ENCODE data around the gene NFATC2. TPM values are rescaled to one million over a fixed set of nuclear protein-coding genes. Genes with fewer than 3 reads are reported as not detected.

NFATC2 gene
- polyA plus RNA-seq, 1 donor: 1.6 TPM

DNA sequence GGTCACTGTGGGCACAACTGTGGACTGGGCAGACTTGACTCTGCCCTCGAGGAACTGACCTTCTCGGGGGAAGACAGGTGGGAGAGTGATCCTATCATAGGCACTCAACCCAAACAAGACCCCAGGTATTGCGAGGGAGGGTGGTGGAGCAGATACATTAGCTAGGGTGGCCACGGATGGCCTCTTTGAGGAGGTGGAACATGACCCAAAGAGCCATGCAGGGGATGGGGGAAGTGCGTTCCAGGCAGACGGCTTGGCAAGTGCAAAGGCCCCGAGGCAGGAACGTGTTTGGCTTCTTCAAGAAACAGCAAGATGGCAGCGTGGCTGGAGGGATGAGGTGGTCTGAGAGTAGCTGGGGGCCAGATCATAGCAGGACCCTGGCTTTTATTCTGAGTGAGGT is 167.6 kb downstream of the NFATC2 start:
- DNase-seq: no peak

GRCh38 chr20:51374456-51374830 is 168.1 kb downstream of the NFATC2 start:
- DNase-seq: no peak

GRCh38 chr20:51373713-51374455 is 168.6 kb downstream of the NFATC2 start:
- no peak for DNase-seq

DNA sequence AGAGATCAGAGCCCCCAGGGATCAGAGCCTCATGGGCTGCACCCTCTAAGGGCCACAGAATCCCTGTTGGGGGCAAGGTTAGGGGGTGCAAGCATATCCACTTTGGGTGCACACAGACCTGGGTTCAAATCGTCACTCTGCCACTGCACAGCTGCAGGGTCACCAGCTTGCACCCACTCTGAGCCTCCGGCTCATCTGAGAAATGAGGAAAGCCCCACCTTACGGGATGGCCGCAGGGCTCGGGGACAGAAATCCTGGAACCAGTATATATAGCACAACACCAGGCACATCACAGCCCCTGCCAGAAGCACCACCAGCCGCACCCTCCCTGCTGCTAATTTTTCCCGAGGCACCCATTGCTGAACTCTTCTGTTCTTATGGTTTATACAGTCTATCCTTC is 169.6 kb downstream of the NFATC2 start:
- DNase-seq: no peak

GRCh38 chr20:51372176-51372803 is 170.2 kb downstream of the NFATC2 start:
- peak; percentile 61 for DNase-seq

DNA sequence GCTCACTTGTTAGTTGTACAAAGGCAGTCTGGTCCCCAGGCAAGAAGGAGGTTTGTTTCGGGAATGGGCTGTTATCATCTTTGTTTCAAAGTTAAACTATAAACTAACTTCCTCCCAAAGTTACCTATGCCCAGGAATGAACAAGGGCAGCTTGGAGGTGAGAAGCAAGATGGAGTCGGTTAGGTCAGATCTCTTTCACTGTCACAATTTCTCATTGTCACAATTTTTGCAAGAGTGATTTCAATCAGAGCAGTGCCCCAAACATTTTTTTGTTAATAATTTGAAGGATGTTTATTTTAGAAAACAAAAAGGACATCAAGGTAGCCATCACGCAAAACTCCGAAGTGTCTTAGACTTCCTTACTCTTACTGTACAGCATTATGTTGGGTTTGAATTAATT is 170.8 kb downstream of the NFATC2 start:
- no peak for DNase-seq

DNA sequence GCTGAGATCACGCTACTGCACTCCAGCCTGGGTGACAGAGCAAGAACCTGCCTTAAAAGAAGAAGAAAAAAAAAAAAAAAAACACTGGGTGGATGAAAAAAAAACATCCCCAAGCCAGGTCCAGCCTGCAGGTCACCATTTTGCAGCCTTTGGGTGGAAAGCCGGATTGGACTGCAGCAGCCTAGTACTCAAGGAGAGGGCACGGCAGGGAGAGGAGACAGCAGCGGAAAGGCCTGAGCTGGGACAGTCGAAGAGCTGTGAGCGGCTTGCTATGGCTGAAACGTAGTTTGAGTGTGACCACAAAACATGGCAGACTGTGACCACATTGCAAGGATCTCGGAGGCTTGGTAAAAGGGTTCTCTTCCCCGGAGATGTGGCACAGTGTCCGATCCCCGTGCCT is 173.0 kb downstream of the NFATC2 start:
- DNase-seq: no peak

- no peak for DNase-seq
Measured at GRCh38 chr20:51368461-51369211, 173.9 kb downstream of the NFATC2 start.

GRCh38 chr20:51366155-51366886 is 176.2 kb downstream of the NFATC2 start:
- no peak for DNase-seq

GRCh38 chr20:51365670-51366069 is 176.8 kb downstream of the NFATC2 start:
- no peak for DNase-seq

DNA sequence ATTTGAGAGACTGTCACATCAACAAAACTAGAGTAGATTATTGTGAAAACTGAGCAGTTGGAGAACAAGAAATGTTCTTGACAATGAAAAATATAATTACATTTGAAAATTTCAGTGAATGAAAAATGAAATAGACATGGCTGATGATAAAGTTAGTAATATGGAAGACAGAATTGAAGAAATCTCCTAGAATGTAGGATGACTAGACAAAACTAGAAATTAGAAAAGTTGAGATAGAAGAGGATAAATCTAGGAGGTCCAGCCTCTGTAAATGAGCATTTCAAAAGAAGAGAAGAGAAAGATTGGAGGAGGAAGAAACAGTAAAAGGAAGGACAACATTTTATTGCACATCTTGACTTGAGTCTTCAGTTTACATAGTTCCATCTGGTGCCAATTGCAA is 178.7 kb downstream of the NFATC2 start:
- no peak for DNase-seq

DNA sequence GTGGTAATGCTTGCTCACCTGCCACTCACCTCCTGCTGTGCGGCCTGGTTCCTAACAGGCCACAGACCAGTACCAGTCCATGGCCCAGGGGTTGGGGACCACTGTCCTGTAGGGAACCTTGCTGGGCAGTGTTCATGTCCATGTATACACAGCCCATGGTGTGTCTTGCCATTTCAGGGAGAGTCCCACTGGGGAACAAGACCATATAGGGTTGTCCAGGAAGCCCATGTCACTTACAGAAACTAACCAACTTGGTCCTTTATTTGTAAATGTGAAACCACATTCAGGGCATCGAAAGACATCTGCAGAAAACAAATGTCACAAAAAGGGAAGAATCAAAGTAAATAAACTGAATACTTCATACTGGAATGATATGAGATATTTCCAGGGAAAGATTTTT is 179.1 kb downstream of the NFATC2 start:
- no peak for DNase-seq

DNA sequence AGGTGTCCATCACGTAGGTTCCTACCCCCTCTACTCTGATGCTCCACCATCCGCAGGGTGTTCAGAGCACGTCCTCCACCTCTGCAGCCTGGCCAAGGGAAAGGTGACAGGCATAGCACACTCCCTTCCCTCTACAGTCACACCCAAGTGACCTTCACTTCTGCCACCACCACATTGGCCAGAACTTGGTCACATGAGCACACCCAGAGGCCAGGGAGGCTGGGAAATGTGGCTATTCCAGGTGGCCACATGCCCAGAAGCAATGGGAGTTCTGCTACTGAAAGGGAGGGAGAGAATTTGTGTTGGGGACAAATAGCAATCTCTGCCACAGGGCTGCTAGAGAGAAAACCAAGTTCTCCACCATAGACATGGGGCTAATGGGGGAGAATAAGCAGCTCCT is 180.3 kb downstream of the NFATC2 start:
- no peak for DNase-seq

DNA sequence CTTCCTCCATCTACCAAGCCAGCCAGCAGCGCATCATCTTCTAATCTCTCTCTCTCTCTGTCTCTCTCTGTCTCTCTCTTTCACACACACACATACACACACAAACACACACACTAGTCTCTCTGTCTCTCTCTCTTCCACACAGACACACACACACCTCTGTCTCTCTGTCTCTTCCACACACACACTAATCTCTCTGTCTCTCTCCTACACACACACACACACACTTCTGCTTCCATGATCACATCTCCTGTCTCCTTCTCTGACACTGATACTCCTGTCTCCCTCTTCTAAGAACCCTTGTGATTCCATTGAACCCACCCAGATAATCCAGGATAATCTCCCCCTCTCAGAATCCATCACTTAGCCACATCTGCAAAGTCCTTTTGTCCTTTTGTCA is 181.3 kb downstream of the NFATC2 start:
- DNase-seq: no peak

- DNase-seq: no peak
Measured at GRCh38 chr20:51360451-51361201, 181.9 kb downstream of the NFATC2 start.

DNA sequence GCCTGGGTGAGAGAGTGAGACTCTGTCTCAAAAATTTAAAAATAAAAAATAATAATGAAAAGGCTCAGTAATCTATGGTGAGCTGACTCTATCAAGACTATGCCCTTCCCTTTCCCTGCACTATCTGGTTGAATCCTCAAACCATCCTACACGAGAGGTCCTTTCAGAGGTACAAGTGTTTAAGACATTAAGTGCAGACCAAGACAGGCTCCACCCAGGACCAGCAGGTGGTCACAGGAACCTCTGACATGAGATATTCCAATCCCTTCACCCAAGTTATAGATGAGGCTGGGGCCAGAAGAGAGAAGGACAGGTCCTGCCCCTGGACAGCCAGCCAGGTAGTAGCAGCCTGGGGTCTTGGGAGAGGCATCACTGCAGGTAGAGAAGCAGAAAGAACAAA is 182.6 kb downstream of the NFATC2 start:
- DNase-seq: no peak

GRCh38 chr20:51359401-51359800 is 183.1 kb downstream of the NFATC2 start:
- no peak for DNase-seq

DNA sequence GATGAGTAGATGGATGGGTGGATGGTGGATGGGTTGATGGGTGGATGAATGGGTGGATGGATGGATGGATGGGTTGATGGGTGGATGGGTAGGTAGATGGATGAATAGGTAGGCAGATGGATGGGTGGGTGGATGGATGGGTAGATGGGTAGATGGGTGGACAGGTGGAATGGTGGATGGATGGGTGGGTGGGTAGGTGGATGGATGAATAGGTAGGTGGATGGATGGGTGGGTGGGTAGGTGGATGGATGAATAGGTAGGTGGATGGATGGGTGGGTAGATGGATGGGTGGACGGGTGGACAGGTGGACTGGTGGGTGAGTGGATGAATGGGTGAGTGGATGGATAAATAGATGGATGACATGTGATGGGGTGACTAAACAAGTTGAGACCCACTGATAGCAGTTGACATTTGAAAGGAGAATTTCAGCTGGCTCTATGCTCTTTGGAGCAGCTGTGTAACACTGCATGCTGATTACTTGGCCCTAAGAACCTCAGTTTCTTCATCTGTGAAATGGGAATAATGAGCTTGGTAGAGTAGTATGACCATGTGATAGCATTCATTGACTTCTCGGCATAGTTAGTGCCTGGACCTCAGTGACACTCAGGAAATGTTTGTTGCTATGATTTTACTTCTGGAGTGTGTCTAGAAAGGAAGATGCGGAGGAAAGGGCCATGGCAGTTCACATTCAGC is 184.3 kb downstream of the NFATC2 start:
- no peak for DNase-seq

DNA sequence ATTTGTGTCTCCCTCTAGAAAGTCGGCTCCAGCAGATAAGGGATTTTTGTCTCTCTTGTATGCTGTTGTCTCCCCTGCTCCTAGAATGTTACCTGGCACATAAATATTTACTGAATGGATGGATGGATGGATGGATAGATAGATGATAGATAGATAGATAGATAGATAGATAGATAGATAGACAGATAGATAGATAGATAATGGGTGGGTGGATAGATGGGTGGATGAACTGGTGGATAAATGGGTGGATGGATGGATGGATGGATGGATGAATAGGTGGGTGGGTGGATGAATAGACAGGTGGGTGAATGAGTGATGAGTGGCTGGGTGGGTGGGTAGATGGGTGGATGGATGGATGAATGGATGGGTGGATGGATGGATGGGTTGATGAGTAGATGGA is 185.0 kb downstream of the NFATC2 start:
- DNase-seq: no peak

DNA sequence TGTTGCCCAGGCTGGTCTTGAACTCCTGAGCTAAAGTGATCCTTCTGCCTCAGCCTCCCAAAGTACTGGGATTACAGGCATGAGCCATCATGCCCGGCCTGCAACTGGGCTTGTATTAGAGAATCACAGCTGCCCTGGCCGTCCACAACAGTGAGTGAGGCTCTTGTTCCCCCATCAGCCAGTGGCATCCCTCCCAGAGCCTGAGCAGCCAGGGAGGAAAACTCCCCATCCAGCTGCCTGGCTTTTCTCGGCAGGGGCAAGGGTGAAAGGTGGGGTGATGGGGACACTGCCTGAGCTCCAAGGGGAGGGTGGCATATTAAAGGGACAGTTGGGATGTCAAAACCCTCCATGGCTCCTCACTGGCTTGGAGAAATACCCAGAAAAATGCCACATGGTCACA is 185.6 kb downstream of the NFATC2 start:
- no peak for DNase-seq

DNA sequence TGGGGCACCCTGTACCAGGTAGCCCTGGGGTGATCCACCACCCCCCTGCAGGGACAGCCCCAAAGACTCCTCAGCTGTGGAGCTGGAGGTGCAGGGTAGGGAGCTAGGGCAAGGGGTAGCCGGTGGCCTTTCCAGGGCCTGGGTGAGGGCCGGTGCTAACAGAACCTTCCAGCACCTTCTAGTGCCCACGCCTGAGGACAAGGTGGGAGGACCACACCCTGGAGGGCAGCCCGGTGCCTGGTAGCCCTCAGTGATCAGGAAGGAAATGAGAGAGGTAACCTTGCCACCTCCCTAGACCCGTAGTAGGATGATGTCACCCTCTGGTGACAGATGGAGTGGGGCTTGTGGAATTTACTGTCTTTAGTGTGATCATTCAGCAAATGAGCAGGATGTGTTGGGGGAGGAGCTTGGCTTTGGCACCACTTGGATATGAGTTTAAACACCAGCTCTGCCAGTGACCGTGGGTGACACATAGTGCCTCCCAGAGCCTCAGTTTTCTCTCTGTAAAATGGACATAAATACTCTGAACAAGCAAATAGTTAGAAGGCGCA is 187.7 kb downstream of the NFATC2 start:
- no peak for DNase-seq
